Measurements from ENCODE around the gene CBR3.

DNA sequence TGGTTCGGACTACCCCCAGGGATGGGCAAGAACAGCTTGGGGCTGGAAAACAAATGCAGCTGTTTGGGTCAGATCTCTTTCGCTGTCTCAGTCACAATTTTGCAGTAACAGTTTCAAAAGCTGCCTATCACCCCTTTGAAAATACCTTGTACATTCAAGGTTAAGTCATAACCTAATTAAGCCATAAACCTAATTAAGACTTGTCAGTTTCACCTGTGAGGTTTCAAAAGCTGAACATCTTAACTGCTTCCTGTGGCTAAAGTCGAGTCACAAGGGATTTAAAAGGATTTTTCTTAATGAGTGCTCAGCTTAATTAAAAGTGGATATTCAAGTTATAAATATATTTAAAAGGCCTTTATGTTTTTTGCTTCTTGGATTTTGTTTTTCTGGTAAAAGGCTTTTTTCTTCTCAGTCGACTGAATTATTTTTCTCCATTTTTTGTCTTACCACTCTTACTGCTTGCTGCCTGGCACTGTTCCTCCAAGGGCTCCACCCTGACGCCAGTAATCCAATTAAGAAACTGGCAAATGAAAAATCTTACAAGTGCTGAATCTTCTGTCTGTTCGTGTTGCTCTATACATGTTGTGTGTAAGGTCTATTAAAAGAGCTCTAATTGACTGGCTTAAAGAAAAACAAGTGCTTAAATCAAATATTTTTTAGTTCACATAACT lies 33.8 kb upstream of the CBR3 start:
- TF ChIP-seq, protein P1, sequence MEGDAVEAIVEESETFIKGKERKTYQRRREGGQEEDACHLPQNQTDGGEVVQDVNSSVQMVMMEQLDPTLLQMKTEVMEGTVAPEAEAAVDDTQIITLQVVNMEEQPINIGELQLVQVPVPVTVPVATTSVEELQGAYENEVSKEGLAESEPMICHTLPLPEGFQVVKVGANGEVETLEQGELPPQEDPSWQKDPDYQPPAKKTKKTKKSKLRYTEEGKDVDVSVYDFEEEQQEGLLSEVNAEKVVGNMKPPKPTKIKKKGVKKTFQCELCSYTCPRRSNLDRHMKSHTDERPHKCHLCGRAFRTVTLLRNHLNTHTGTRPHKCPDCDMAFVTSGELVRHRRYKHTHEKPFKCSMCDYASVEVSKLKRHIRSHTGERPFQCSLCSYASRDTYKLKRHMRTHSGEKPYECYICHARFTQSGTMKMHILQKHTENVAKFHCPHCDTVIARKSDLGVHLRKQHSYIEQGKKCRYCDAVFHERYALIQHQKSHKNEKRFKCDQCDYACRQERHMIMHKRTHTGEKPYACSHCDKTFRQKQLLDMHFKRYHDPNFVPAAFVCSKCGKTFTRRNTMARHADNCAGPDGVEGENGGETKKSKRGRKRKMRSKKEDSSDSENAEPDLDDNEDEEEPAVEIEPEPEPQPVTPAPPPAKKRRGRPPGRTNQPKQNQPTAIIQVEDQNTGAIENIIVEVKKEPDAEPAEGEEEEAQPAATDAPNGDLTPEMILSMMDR (IDR thresholded peaks at IDR 0.05), result no peak
- no peak for TF ChIP-seq POLR2A (IDR thresholded peaks at IDR 0.05)
